Natural killer cell (primary cell): Measurements from ENCODE around the gene TBC1D2B. TPM values are rescaled to one million over a fixed set of nuclear protein-coding genes. Genes with fewer than 3 reads are reported as not detected.

Experiments
- ATAC-seq, 3 donors: fragments of 150-1000 bp in 2 of 3; fragments of 200-7000 bp in 1 of 3; cut with Tn5 transposase; 1 replicate in 1 of 3; 2 replicates in 2 of 3; pipeline ENCODE4 v1.10.0; 2021; ENCODE audit warnings: mild to moderate bottlenecking in 2 of 3, moderate library complexity in 2 of 3
- DNase-seq, 2 donors: peaks; one replicate each; pipeline versions ENCODE4 v3.0.0 to v3.0.0-alpha.2; 2013 to 2021; ENCODE audit warnings: mixed read lengths in 1 of 2
- H3K27ac ChIP-seq: one replicate; pipeline ENCODE4 v1.5.1; 2013; ENCODE audit warnings: mild to moderate bottlenecking, low read length
- H3K27me3 ChIP-seq: one replicate; pipeline ENCODE4 v1.6.1; 2013; ENCODE audit warnings: low read length; ENCODE audit not compliant: control insufficient read depth, insufficient read depth
- H3K36me3 ChIP-seq: one replicate; pipeline ENCODE4 v1.6.1; 2013; ENCODE audit warnings: low read length; ENCODE audit not compliant: control insufficient read depth, insufficient read depth
- H3K4me1 ChIP-seq: one replicate; pipeline ENCODE4 v1.6.1; 2013; ENCODE audit warnings: low read length; ENCODE audit not compliant: control insufficient read depth, insufficient read depth
- H3K4me3 ChIP-seq: one replicate; pipeline ENCODE4 v1.5.1; 2013; ENCODE audit warnings: low read length
- H3K9me3 ChIP-seq: one replicate; pipeline ENCODE4 v1.6.1; 2013; ENCODE audit warnings: low read length; ENCODE audit not compliant: control insufficient read depth, insufficient read depth
- H3K27ac Mint-ChIP-seq, 2 donors: one replicate each; pipeline ENCODE4 v1.8.0; 2022; ENCODE audit warnings: mild to moderate bottlenecking in 2 of 2, mixed read lengths in 2 of 2, moderate library complexity in 1 of 2
- H3K27me3 Mint-ChIP-seq, 2 donors: one replicate each; pipeline ENCODE4 v1.8.0; 2022; ENCODE audit warnings: low read depth in 2 of 2, mixed read lengths in 2 of 2
- H3K36me3 Mint-ChIP-seq: one replicate; pipeline ENCODE4 v1.8.0; 2022; ENCODE audit warnings: mixed read lengths
- H3K4me1 Mint-ChIP-seq, 2 donors: one replicate each; pipeline ENCODE4 v1.8.0; 2022; ENCODE audit warnings: mixed read lengths in 2 of 2
- H3K4me3 Mint-ChIP-seq: one replicate; pipeline ENCODE4 v1.8.0; 2022; ENCODE audit warnings: mild to moderate bottlenecking, moderate library complexity, mixed read lengths
- H3K9me3 Mint-ChIP-seq, 2 donors: one replicate each; pipeline ENCODE4 v1.8.0; 2022; ENCODE audit warnings: mixed read lengths in 2 of 2
- CTCF ChIP-seq: fragments of 200-600 bp; IDR thresholded peaks from one replicate; pipeline ENCODE4 v1.8.0; 2022; ENCODE audit warnings: antibody characterized with exemption
- WGBS: methylation state at CpG from one replicate; pipeline ENCODE4 v1.1.7; 2013; ENCODE audit warnings: missing lambda C conversion rate; ENCODE audit not compliant: insufficient coverage; 5-methylcytosine and 5-hydroxymethylcytosine counted together
- intact Hi-C: fragments of 100-400 bp; cut with micrococcal nuclease; formaldehyde crosslinking; loops from one replicate; pipeline ENCODE4 v1.14.2; 2022
- total RNA-seq, 4 donors: library from RNA; stranded (reverse); fragments of 120-200 nt in 1 of 4; gene quantifications; one replicate each; pipeline versions ENCODE4 v1.2.3 to v1.2.4, GENCODE V29; 2013 to 2022

The TBC1D2B gene
- total RNA-seq, 3 donors from 2014 or later (not counting 1 experiment from before 2014, with no cell fraction given): 54.0 to 83.5 (median 56.7) TPM

GRCh38 chr15:78112551-78112950 is 35.0 kb upstream of the TBC1D2B start:
- DNase-seq: no peak
- H3K9me3 ChIP-seq: no peaks in the 10 kb centered on the region
- H3K36me3 ChIP-seq: no peaks in the 10 kb centered on the region
- WGBS: 83% methylated on average over 3 of the region's 3 CpGs
- no peak overlapping the region for H3K27ac Mint-ChIP-seq
- no peaks in the 10 kb centered on the region for H3K27me3 ChIP-seq
- H3K27me3 Mint-ChIP-seq: no peaks in the 10 kb centered on the region
- H3K4me1 Mint-ChIP-seq: peaks cover 2 to 6% of the 10 kb centered on the region in 2 donors
- H3K4me3 ChIP-seq: no peak overlapping the region
- H3K9me3 Mint-ChIP-seq: no peaks in the 10 kb centered on the region
- H3K4me1 ChIP-seq: peaks cover 17% of the 10 kb centered on the region
- intact Hi-C loops: no loop called here
- no peak for TF ChIP-seq CTCF
- no peak for ATAC-seq
- H3K36me3 Mint-ChIP-seq: no peaks in the 10 kb centered on the region
- H3K4me3 Mint-ChIP-seq: no peak overlapping the region
- H3K27ac ChIP-seq: no peak overlapping the region

- Mint-ChIP-seq H3K9me3 (no peaks in the 10 kb centered on the region), H3K36me3 (no peaks in the 10 kb centered on the region), H3K27ac (no peak overlapping the region), H3K27me3 (no peaks in the 10 kb centered on the region), H3K4me3 (no peak overlapping the region), H3K4me1 (peaks cover 7 to 9% of the 10 kb centered on the region in 2 donors)
- Histone ChIP-seq H3K27me3 (no peaks in the 10 kb centered on the region), H3K36me3 (no peaks in the 10 kb centered on the region), H3K4me1 (peaks cover 22% of the 10 kb centered on the region), H3K9me3 (no peaks in the 10 kb centered on the region), H3K4me3 (no peak overlapping the region), H3K27ac (no peak overlapping the region)
- no peak for DNase-seq
- WGBS: 91% methylated on average over 3 of the region's 3 CpGs
- ATAC-seq: no peak
- intact Hi-C loops: no loop called here
- TF ChIP-seq CTCF: no peak
Measured at GRCh38 chr15:78111788-78112187, 34.3 kb upstream of the TBC1D2B start.

- H3K36me3 Mint-ChIP-seq: no peaks in the 10 kb centered on the region
- intact Hi-C loops: no loop called here
- Histone ChIP-seq H3K4me3 (no peak overlapping the region), H3K9me3 (no peaks in the 10 kb centered on the region), H3K27me3 (no peaks in the 10 kb centered on the region), H3K36me3 (no peaks in the 10 kb centered on the region), H3K4me1 (peaks cover 30% of the 10 kb centered on the region), H3K27ac (no peak overlapping the region)
- no peak for TF ChIP-seq CTCF
- no peaks in the 10 kb centered on the region for H3K9me3 Mint-ChIP-seq
- DNase-seq (no peak), ATAC-seq (no peak)
- 95% methylated on average over 10 of the region's 10 CpGs for WGBS
- peaks cover 15 to 17% of the 10 kb centered on the region in 2 donors for H3K4me1 Mint-ChIP-seq
- H3K4me3 Mint-ChIP-seq: no peak overlapping the region
- H3K27me3 Mint-ChIP-seq: no peaks in the 10 kb centered on the region
- no peak overlapping the region for H3K27ac Mint-ChIP-seq
Measured at GRCh38 chr15:78110916-78111475, 33.5 kb upstream of the TBC1D2B start.

- no peaks in the 10 kb centered on the region for H3K9me3 ChIP-seq
- Mint-ChIP-seq H3K27me3 (no peaks in the 10 kb centered on the region), H3K27ac (no peak overlapping the region), H3K4me1 (peaks cover 24 to 26% of the 10 kb centered on the region in 2 donors), H3K9me3 (no peaks in the 10 kb centered on the region), H3K4me3 (no peak overlapping the region), H3K36me3 (no peaks in the 10 kb centered on the region)
- intact Hi-C loops: no loop called here
- peaks cover 39% of the 10 kb centered on the region for H3K4me1 ChIP-seq
- TF ChIP-seq CTCF: no peak
- DNase-seq (no peak), ATAC-seq (no peak)
- H3K27ac ChIP-seq: no peak overlapping the region
- WGBS: 93% methylated on average over 6 of the region's 6 CpGs
- no peaks in the 10 kb centered on the region for H3K36me3 ChIP-seq
- no peaks in the 10 kb centered on the region for H3K27me3 ChIP-seq
- H3K4me3 ChIP-seq: no peak overlapping the region
Measured at GRCh38 chr15:78110096-78110495, 32.6 kb upstream of the TBC1D2B start.
